HepG2 (cell line): ENCODE results near the gene SMIM43. TPM values are rescaled to one million over a fixed set of nuclear protein-coding genes. Genes with fewer than 3 reads are reported as not detected.

Experiments
- ATAC-seq: fragments of 200-7000 bp; cut with Tn5 transposase; 3 replicates; pipeline ENCODE4 v1.9.1; 2020; ENCODE audit warnings: mild to moderate bottlenecking, moderate library complexity
- BruUV-seq: library from RNA; stranded (reverse); fragments of 400-500 nt; replicated peaks from 2 replicates; lab custom pipeline; 2021; lab: Mats Ljungman, UMichigan
- CTCF ChIA-PET: fragments of 300-600 bp; formaldehyde crosslinking; extraction: SDS; loops from one replicate; lab custom pipeline; 2021; ENCODE audit warnings: low total read pairs, inconsistent platforms, low intra/inter-chr PET ratio; lab: Yijun Ruan, JAX
- POLR2A ChIA-PET: fragments of 350-600 bp; sonication (Branson Sonifier 250); formaldehyde crosslinking; loops from one replicate; lab custom pipeline; 2020; ENCODE audit warnings: antibody characterized with exemption, inconsistent platforms; lab: Yijun Ruan, JAX
- DNase-seq: peaks from one replicate; pipeline ENCODE4 v3.0.0-alpha.2; 2015; ENCODE audit warnings: low spot score
- FAIRE-seq: peaks from 3 replicates; lab custom pipeline; 2011; peaks lifted over from hg19 to GRCh38; lab: Jason Lieb, UNC
- H2AFZ ChIP-seq: one replicate; pipeline ENCODE4 v1.6.1; 2011; ENCODE audit warnings: low read length, inconsistent platforms
- H3K27ac ChIP-seq: fragments of 300-600 bp; 3 replicates; pipeline ENCODE4 v1.8.0; 2011; ENCODE audit warnings: mixed run types, mild to moderate bottlenecking, mixed read lengths, low read length, inconsistent platforms; ENCODE audit not compliant: insufficient read depth; ENCODE audit errors: extremely low read length
- H3K27me3 ChIP-seq, 2 experiments: fragments of 200-600 bp in 1 of 2; 2 replicates in 1 of 2; 3 replicates in 1 of 2; pipeline versions ENCODE4 v1.6.0 to v1.8.0; 2011; ENCODE audit warnings: low read length in 2 of 2, mild to moderate bottlenecking in 2 of 2, moderate library complexity in 2 of 2, inconsistent platforms in 1 of 2; ENCODE audit not compliant: insufficient read depth in 2 of 2, control insufficient read depth in 1 of 2
- H3K36me3 ChIP-seq, 2 experiments: fragments of 200-600 bp in 1 of 2; replicated peaks in 1 of 2; 2 replicates in 1 of 2; 3 replicates in 1 of 2; pipeline versions ENCODE4 v1.5.1 to v1.8.0; 2011; ENCODE audit warnings: low read length in 2 of 2, inconsistent platforms in 1 of 2; ENCODE audit not compliant: insufficient read depth in 2 of 2, control insufficient read depth in 1 of 2
- H3K4me1 ChIP-seq: 2 replicates; pipeline ENCODE4 v1.5.1; 2012; ENCODE audit warnings: low read length, inconsistent platforms; ENCODE audit not compliant: insufficient read depth
- H3K4me2 ChIP-seq: 2 replicates; pipeline ENCODE4 v1.6.0; 2011; ENCODE audit warnings: low read depth, low read length, inconsistent platforms
- H3K4me3 ChIP-seq, 3 experiments: fragments of 200-600 bp in 1 of 3; sonication (generic), shearing (Covaris generic) in 1 of 3; replicated peaks in 1 of 3; 2 replicates each; pipeline ENCODE4 v1.5.1; 2011 to 2016; ENCODE audit warnings: low read length in 3 of 3, inconsistent platforms in 2 of 3, low read depth in 2 of 3, mild to moderate bottlenecking in 2 of 3, control low read depth in 1 of 3, mixed read lengths in 1 of 3; ENCODE audit not compliant: insufficient read depth in 1 of 3
- H3K79me2 ChIP-seq: one replicate; pipeline ENCODE4 v1.6.1; 2011; ENCODE audit warnings: low read length, inconsistent platforms; ENCODE audit not compliant: insufficient read depth
- H3K9ac ChIP-seq: 2 replicates; pipeline ENCODE4 v1.6.0; 2011; ENCODE audit warnings: mild to moderate bottlenecking, low read depth, low read length, inconsistent platforms; ENCODE audit not compliant: insufficient read depth
- H3K9me3 ChIP-seq: 2 replicates; pipeline ENCODE4 v1.5.1; 2012; ENCODE audit warnings: mild to moderate bottlenecking, low read length
- H4K20me1 ChIP-seq: 2 replicates; pipeline ENCODE4 v1.6.0; 2011; ENCODE audit warnings: inconsistent platforms, mild to moderate bottlenecking, low read length, moderate library complexity; ENCODE audit not compliant: insufficient read depth
- ASH2L ChIP-seq: fragments of 300-600, 200-600 bp; sonication (generic); IDR thresholded peaks from 2 replicates; pipeline ENCODE4 v1.7.0; 2017; ENCODE audit warnings: low read depth, mild to moderate bottlenecking, moderate library complexity, mixed read lengths, low read length; ENCODE audit not compliant: insufficient read length
- DPF2 ChIP-seq: sonication (generic); formaldehyde crosslinking; IDR thresholded peaks from 2 replicates; pipeline ENCODE4 v1.4.0; 2020; ENCODE audit warnings: mild to moderate bottlenecking, low read depth, missing genetic modification reagents, borderline replicate concordance
- KDM2A ChIP-seq: sonication (generic); formaldehyde crosslinking; IDR thresholded peaks from 2 replicates; pipeline ENCODE4 v1.4.0; 2020; ENCODE audit warnings: low read depth, missing genetic modification reagents, borderline replicate concordance
- KDM3A ChIP-seq: IDR thresholded peaks from 2 replicates; pipeline ENCODE4 v1.6.1; 2018; ENCODE audit warnings: low read depth, missing compliant biosample characterization
- POLR2G ChIP-seq: fragments of 200-400 bp; formaldehyde crosslinking; IDR thresholded peaks from 2 replicates; pipeline ENCODE4 v1.6.1; 2018; ENCODE audit warnings: mild to moderate bottlenecking, low read depth, low read length, moderate library complexity
- ZFP41 ChIP-seq: sonication (generic); formaldehyde crosslinking; IDR thresholded peaks from 2 replicates; pipeline ENCODE4 v1.4.0; 2020; ENCODE audit warnings: mild to moderate bottlenecking, missing genetic modification reagents, borderline replicate concordance
- ZMYM3 ChIP-seq: sonication (generic); formaldehyde crosslinking; IDR thresholded peaks from 2 replicates; pipeline ENCODE4 v1.5.1; 2020; ENCODE audit warnings: mild to moderate bottlenecking, missing genetic modification reagents
- ZNF24 ChIP-seq: fragments of 450-650 bp; IDR thresholded peaks from 2 replicates; pipeline ENCODE4 v1.6.1; 2017; ENCODE audit warnings: antibody characterized with exemption, mild to moderate bottlenecking
- ZNF775 ChIP-seq: sonication (generic); formaldehyde crosslinking; IDR thresholded peaks from 2 replicates; pipeline ENCODE4 v1.4.0; 2020; ENCODE audit warnings: missing genetic modification reagents, mild to moderate bottlenecking, moderate library complexity, borderline replicate concordance
- ZNF850 ChIP-seq: sonication (generic); formaldehyde crosslinking; conservative IDR thresholded peaks from 2 replicates; pipeline ENCODE4 v1.9.0; 2021; ENCODE audit warnings: mild to moderate bottlenecking, missing genetic modification reagents
- ZSCAN9 ChIP-seq: IDR thresholded peaks from 2 replicates; pipeline ENCODE4 v1.6.1; 2016; ENCODE audit warnings: borderline replicate concordance
- WGBS: methylation state at CpG from one replicate; pipeline ENCODE4 v1.1.6; 2017; ENCODE audit warnings: low lambda C conversion rate; 5-methylcytosine and 5-hydroxymethylcytosine counted together
- in situ Hi-C: cut with HindIII; loops from 2 replicates; pipeline ENCODE4 v1.10.0; 2017; ENCODE audit warnings: low pct_unique_long_range_greater_than_20kb; ENCODE audit not compliant: extremely low pct_ligation_motif_present
- intact Hi-C: fragments of 100-400 bp; cut with micrococcal nuclease; formaldehyde crosslinking; loops from one replicate; pipeline ENCODE4 v1.10.0; 2022; ENCODE audit not compliant: unreplicated experiment
- polyA plus RNA-seq, 8 experiments: library from polyadenylated mRNA; depleted of rRNA in 3 of 8; stranded (reverse) in 7 of 8; unstranded in 1 of 8; fragments of >200 nt; fragmentation: Illumina TruSeq in 4 of 8; extraction: Trizol in 4 of 8; gene quantifications; 2 replicates each; pipeline versions ENCODE4 v1.2.1 to v1.2.3, GENCODE V29; 2011 to 2016; ENCODE audit warnings: low read depth in 4 of 8, missing spikeins in 1 of 8, mixed read lengths in 1 of 8; ENCODE audit not compliant: insufficient read depth in 1 of 8
- total RNA-seq, 5 experiments: library from RNA; depleted of rRNA; stranded (reverse); fragments of >200 nt; fragmentation: Illumina TruSeq; extraction: Trizol; gene quantifications; 2 replicates each; pipeline ENCODE4 v1.2.3, GENCODE V29; 2016; ENCODE audit warnings: low read depth in 1 of 5
- TF ChIP-seq, protein P1 (sequence below): sonication (generic); formaldehyde crosslinking; IDR thresholded peaks from 2 replicates; pipeline ENCODE4 v1.5.1; 2020; ENCODE audit warnings: mild to moderate bottlenecking, missing genetic modification reagents, borderline replicate concordance

The SMIM43 gene
- total and polyA plus RNA-seq, 2 of the 13 experiments (the other 11 are each of a cell fraction or from before 2014, with no cell fraction given) = not detected

- TF ChIP-seq ZFP41 (CRISPR knock-in tag) = no peak
Observed at GRCh38 chr4:121811122-121811521, 46.2 kb upstream of the SMIM43 start (continued).

DNA sequence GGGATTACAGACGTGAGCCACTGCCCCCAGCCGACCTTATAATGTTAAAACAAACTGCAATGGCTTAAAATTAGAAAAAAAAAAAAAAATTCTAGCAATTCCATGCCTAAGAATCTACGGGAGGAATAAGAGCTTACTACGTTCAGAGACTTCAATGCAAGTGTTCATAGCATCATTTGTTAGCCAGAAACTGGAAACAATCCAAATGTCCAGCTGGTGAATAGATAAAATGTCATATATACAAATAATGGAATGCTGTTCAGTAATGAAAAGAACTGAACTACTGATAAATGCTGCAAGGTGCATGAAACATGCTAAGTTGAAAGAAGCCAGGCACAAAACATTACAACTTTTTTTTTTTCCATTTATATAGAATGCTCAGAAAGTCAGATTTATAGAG is 41.4 kb upstream of the SMIM43 start:
- Histone ChIP-seq H3K27ac (no peak overlapping the region), H3K4me3 (no peak overlapping the region), H3K36me3 (peaks cover 8 to 30% of the 10 kb centered on the region in 2 experiments; a peak in 4 of 5 replicates), H3K79me2 (peaks cover 16% of the 10 kb centered on the region), H3K27me3 (no peaks in the 10 kb centered on the region; a peak in 1 of 5 replicates), H3K9ac (no peak overlapping the region), H2AFZ (no peak overlapping the region), H3K4me2 (no peak overlapping the region), H3K9me3 (no peaks in the 10 kb centered on the region), H4K20me1 (no peaks in the 10 kb centered on the region)
- ChIA-PET POLR2A (no interaction called here), CTCF (no interaction called here)
- BruUV-seq = no TSS peak
- FAIRE-seq (no peak), DNase-seq (no peak), ATAC-seq (no peak)
- 92% methylated on average over 4 of the region's 4 CpGs for WGBS
- intact Hi-C loops (no loop called here), in situ Hi-C loops (no loop called here)
- TF ChIP-seq POLR2G = no peak
- TF ChIP-seq, protein P1, sequence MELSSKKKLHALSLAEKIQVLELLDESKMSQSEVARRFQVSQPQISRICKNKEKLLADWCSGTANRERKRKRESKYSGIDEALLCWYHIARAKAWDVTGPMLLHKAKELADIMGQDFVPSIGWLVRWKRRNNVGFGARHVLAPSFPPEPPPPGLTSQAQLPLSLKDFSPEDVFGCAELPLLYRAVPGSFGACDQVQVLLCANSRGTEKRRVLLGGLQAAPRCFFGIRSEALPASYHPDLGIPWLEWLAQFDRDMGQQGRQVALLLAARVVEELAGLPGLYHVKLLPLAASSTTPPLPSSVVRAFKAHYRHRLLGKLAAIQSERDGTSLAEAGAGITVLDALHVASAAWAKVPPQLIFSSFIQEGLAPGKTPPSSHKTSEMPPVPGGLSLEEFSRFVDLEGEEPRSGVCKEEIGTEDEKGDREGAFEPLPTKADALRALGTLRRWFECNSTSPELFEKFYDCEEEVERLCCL = no peak
- no peak for TF ChIP-seq ZSCAN9 (CRISPR knock-in tag)
- TF ChIP-seq ZNF775 (CRISPR knock-in tag) = no peak
- no peak for TF ChIP-seq ZMYM3 (CRISPR knock-in tag)
- no peak for TF ChIP-seq ZNF850 (CRISPR knock-in tag)
- no peak for TF ChIP-seq DPF2
- no peak for TF ChIP-seq KDM2A
- no peak for TF ChIP-seq KDM3A (CRISPR knock-in tag)
- no peak for TF ChIP-seq ASH2L
- no peak for TF ChIP-seq ZNF24
- TF ChIP-seq, all 625 proteins: peak for 0
- peaks cover 18% of the 10 kb centered on the region for H3K4me1 ChIP-seq
